Measurements from ENCODE around the gene BACH2. TPM values are rescaled to one million over a fixed set of nuclear protein-coding genes. Genes with fewer than 3 reads are reported as not detected.

BACH2 gene
- total RNA-seq, 4 donors from 2014 or later = 8.5 to 20.0 (median 13.3) TPM

DNA sequence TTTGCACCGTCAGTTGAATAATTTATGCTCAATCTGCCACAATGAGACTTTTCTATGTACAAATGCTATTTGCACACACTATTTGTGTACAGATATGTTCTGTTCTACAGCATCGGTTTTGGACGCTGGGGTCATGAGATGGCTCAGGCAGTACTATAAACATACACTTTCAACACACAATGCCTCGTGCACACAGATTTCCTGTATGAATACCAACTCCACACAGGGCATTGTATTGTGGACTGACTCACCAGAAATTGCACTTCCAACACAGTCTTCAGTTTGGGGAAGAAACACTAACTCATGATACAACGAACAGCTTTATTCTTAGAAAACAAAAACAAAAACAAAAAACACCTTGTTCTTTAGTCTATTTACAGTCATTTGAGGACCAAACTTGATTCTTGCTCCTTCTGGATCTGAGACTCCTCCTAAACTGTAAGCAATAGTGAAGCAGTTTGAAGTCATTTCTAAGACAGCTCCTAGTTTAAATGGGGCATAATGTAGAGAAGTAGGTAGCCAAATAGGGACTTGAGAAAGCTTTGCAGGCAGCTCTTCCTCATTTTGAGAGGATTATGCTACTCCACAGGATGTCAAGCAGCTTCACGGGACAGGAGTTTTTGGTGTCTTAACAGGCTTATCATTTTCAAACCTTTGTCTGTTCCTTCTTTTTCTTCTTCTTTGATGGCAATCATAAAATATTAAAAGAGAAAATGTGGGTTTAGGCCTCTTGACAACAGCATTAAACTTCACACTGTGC lies 368.7 kb downstream of the BACH2 start:
- H3K27me3 ChIP-seq = no peaks in the 10 kb centered on the region
- no peaks in the 10 kb centered on the region for H3K9me3 ChIP-seq
- no peaks in the 10 kb centered on the region for H3K4me1 ChIP-seq
- H3K4me3 ChIP-seq = no peak overlapping the region
- no peak for DNase-seq (ENCODE audit: low spot score in 2 of 2)
- H3K27ac ChIP-seq = no peak overlapping the region
- TF ChIP-seq, protein P1, sequence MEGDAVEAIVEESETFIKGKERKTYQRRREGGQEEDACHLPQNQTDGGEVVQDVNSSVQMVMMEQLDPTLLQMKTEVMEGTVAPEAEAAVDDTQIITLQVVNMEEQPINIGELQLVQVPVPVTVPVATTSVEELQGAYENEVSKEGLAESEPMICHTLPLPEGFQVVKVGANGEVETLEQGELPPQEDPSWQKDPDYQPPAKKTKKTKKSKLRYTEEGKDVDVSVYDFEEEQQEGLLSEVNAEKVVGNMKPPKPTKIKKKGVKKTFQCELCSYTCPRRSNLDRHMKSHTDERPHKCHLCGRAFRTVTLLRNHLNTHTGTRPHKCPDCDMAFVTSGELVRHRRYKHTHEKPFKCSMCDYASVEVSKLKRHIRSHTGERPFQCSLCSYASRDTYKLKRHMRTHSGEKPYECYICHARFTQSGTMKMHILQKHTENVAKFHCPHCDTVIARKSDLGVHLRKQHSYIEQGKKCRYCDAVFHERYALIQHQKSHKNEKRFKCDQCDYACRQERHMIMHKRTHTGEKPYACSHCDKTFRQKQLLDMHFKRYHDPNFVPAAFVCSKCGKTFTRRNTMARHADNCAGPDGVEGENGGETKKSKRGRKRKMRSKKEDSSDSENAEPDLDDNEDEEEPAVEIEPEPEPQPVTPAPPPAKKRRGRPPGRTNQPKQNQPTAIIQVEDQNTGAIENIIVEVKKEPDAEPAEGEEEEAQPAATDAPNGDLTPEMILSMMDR (IDR thresholded peaks at IDR 0.05) = no peak
- TF ChIP-seq POLR2A (IDR thresholded peaks at IDR 0.05) = no peak
- no peak for TF ChIP-seq EP300 (IDR thresholded peaks at IDR 0.05)
- TF ChIP-seq POLR2AphosphoS5 (IDR thresholded peaks at IDR 0.05) = no peak
- WGBS = 80% methylated on average over 6 of the region's 6 CpGs
- H3K36me3 ChIP-seq = peaks cover 7% of the 10 kb centered on the region

DNA sequence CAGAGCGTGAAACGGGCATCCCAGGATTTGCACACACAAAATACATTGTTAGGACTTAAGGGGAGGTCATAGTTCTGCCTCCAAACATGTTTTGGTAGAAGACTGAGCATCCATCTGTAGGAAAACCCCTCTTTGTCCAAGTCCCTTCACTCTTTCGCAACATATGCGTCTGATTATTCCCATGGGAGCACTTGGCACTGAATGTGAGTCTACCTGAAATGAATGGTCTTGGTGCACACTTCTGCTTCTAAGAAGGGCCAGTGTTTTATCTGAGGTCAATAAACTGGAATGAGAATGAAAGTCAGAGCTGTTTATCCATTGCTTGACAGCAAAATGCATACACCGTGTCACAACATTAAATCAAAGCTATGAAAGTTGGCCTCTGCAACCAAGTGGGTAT lies 369.4 kb downstream of the BACH2 start:
- H3K36me3 ChIP-seq = peaks cover 3% of the 10 kb centered on the region
- no peak for DNase-seq (ENCODE audit: low spot score in 2 of 2)
- H3K27ac ChIP-seq = no peak overlapping the region
- TF ChIP-seq EP300 (IDR thresholded peaks at IDR 0.05) (no peak), POLR2A (IDR thresholded peaks at IDR 0.05) (no peak), POLR2AphosphoS5 (IDR thresholded peaks at IDR 0.05) (no peak)
- TF ChIP-seq, protein P1 (IDR thresholded peaks at IDR 0.05) = no peak
- no peak overlapping the region for H3K4me3 ChIP-seq
- H3K4me1 ChIP-seq = no peaks in the 10 kb centered on the region
- H3K9me3 ChIP-seq = no peaks in the 10 kb centered on the region
- WGBS = 89% methylated on average over 5 of the region's 5 CpGs
- H3K27me3 ChIP-seq = no peaks in the 10 kb centered on the region

DNA sequence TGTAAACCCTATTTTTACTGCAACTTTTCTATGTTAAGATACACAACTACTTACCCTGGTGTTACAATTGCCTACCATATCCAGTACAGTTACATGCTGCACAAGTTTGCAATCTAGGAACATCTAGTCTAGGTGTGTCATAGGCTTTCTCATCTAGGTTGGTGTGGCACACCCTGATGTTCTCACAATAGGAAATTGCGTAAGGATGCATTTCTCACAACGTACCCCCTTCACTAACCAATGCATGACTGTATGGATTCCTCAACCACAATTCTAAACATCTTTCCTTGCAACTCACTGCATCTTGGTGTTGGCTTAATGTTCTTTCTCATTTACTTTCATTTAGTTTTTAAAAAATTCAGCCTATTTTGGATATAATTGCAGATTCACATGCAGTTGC lies 370.8 kb downstream of the BACH2 start:
- 71% methylated on average over 2 of the region's 2 CpGs for WGBS

DNA sequence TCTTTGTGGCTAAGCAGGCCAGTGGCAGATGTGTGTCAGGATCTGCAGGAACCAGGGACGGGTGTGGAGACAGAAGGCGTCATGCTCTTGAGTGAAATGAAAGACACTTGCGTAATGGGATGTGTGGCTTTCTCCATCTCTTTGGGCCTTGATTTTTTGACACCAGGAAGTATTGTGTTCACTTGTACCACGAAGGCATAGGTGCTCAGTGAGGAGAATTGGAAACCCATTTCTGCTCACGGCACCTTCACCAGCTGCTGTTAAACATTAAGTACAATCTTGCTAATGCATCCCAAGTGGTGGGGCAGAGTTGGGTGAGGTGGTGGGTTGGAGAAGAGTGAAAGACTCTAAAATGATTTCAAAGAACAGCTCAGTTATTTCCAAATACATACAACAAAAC lies 372.4 kb downstream of the BACH2 start:
- no peaks in the 10 kb centered on the region for H3K36me3 ChIP-seq
- no peak for DNase-seq (ENCODE audit: low spot score in 2 of 2)
- H3K9me3 ChIP-seq = no peaks in the 10 kb centered on the region
- no peak overlapping the region for H3K4me3 ChIP-seq
- H3K27ac ChIP-seq = no peak overlapping the region
- H3K27me3 ChIP-seq = peaks cover 2% of the 10 kb centered on the region
- H3K4me1 ChIP-seq = no peaks in the 10 kb centered on the region
- TF ChIP-seq, protein P1 (IDR thresholded peaks at IDR 0.05) = no peak
- no peak for TF ChIP-seq POLR2A (IDR thresholded peaks at IDR 0.05)
- no peak for TF ChIP-seq POLR2AphosphoS5 (IDR thresholded peaks at IDR 0.05)
- no peak for TF ChIP-seq EP300 (IDR thresholded peaks at IDR 0.05)
- 69% methylated on average over 5 of the region's 5 CpGs for WGBS

More for the DNA sequence above, 370.8 kb downstream of the BACH2 start:
- Histone ChIP-seq H3K36me3 (no peaks in the 10 kb centered on the region), H3K4me3 (no peak overlapping the region), H3K27me3 (peaks cover 2% of the 10 kb centered on the region), H3K9me3 (no peaks in the 10 kb centered on the region), H3K27ac (no peak overlapping the region), H3K4me1 (no peaks in the 10 kb centered on the region)
- TF ChIP-seq, protein P1 (IDR thresholded peaks at IDR 0.05) = no peak
- TF ChIP-seq EP300 (IDR thresholded peaks at IDR 0.05) (no peak), POLR2AphosphoS5 (IDR thresholded peaks at IDR 0.05) (no peak), POLR2A (IDR thresholded peaks at IDR 0.05) (no peak)
- no peak for DNase-seq (ENCODE audit: low spot score in 2 of 2)

DNA sequence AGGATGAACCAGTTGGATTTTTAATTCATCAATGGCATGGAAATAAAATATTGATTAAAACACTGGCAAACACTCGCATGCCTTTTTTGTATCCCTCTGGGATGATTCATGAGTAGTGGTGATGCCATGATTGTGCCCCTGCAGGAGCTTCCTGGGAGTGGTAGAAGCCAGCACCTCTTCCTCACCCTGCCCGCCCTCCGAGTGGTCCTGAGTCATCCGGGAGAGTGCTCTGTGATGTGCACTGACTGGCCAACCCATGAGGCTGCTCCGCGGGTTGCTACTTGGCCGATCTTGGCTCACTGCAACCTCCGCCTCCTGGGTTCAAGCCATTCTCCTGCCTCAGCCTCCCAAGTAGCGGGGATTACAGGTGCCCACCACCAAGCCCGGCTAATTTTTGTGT lies 375.0 kb downstream of the BACH2 start:
- Histone ChIP-seq H3K27ac (no peak overlapping the region), H3K4me3 (no peak overlapping the region), H3K9me3 (peaks cover 7% of the 10 kb centered on the region), H3K27me3 (peaks cover 2% of the 10 kb centered on the region), H3K4me1 (no peaks in the 10 kb centered on the region), H3K36me3 (no peaks in the 10 kb centered on the region)
- 90% methylated on average over 10 of the region's 10 CpGs for WGBS
- TF ChIP-seq POLR2A (IDR thresholded peaks at IDR 0.05) (no peak), POLR2AphosphoS5 (IDR thresholded peaks at IDR 0.05) (no peak)
- TF ChIP-seq, protein P1 (IDR thresholded peaks at IDR 0.05) = no peak
- DNase-seq (ENCODE audit: low spot score in 2 of 2) = no peak
